ENCODE data around the gene ANKS1A.
A peak's percentile ranks its signal among the peaks of the same experiment; 100 is the strongest.
"Not testable (repeated sequence)": the region's sequence is repeated elsewhere in the genome, so short reads cannot be mapped to it uniquely, and the experiment has no call there.

Gene ANKS1A

GRCh38 chr6:34888874-34889555 is at the start of gene ANKS1A:
Gene ANKS1A, plus strand, starts transcription at chr6:34889255. Its CDS starts 148 bp downstream, at chr6:34889403.
- peak; percentile 92 for DNase-seq

- no peak for DNase-seq
These were observed 49.2 kb upstream of the ANKS1A start for GRCh38 chr6:34839666-34840352.

- not testable (repeated sequence) for DNase-seq
These were observed 40.0 kb upstream of the ANKS1A start for GRCh38 chr6:34849066-34849465.

GRCh38 chr6:34851361-34851760 is 37.7 kb upstream of the ANKS1A start:
- no peak for DNase-seq

GRCh38 chr6:34852406-34853085 is 36.5 kb upstream of the ANKS1A start:
- DNase-seq: no peak

GRCh38 chr6:34855463-34855862 is 33.6 kb upstream of the ANKS1A start:
- DNase-seq: no peak

- DNase-seq: no peak
These were observed 30.4 kb upstream of the ANKS1A start for GRCh38 chr6:34858681-34859080.

- DNase-seq: no peak
These were observed 29.1 kb upstream of the ANKS1A start for GRCh38 chr6:34859951-34860350.

GRCh38 chr6:34860776-34861175 is 28.3 kb upstream of the ANKS1A start:
- DNase-seq: no peak

- DNase-seq: no peak
These were observed 25.0 kb upstream of the ANKS1A start for GRCh38 chr6:34864007-34864406.

GRCh38 chr6:34865107-34865506 is 23.9 kb upstream of the ANKS1A start:
- DNase-seq: no peak

- no peak for DNase-seq
These were observed 22.5 kb upstream of the ANKS1A start for GRCh38 chr6:34866509-34866908.

- DNase-seq: no peak
These were observed 21.6 kb upstream of the ANKS1A start for GRCh38 chr6:34867484-34867883.

- DNase-seq: no peak
These were observed 17.2 kb upstream of the ANKS1A start for GRCh38 chr6:34871853-34872252.

- no peak for DNase-seq
These were observed 16.7 kb upstream of the ANKS1A start for GRCh38 chr6:34872332-34872731.

GRCh38 chr6:34875292-34876213 is 13.5 kb upstream of the ANKS1A start:
- no peak for DNase-seq

- DNase-seq: no peak
These were observed 12.6 kb upstream of the ANKS1A start for GRCh38 chr6:34876472-34876871.

GRCh38 chr6:34877259-34877658 is 11.8 kb upstream of the ANKS1A start:
- DNase-seq: no peak

GRCh38 chr6:34877869-34878485 is 11.1 kb upstream of the ANKS1A start:
- DNase-seq: no peak

GRCh38 chr6:34884073-34884472 is 5.0 kb upstream of the ANKS1A start:
- not testable (repeated sequence) for DNase-seq

GRCh38 chr6:34884996-34885395 is 4.1 kb upstream of the ANKS1A start:
- DNase-seq: no peak

GRCh38 chr6:34885837-34886236 is 3.2 kb upstream of the ANKS1A start:
- not testable (repeated sequence) for DNase-seq

Data from activated CD4-positive, alpha-beta T cell treated with anti-CD3 and anti-CD28 coated beads, Interleukin-2, amount 50 U/mL, for 1 hour (primary cell).